GM19193 (cell line): ENCODE results near the gene WWOX.

Experiments used
- POLR2A ChIP-seq: IDR thresholded peaks from 4 replicates; pipeline ENCODE4 v1.6.1; 2011; ENCODE audit not compliant: insufficient read depth, insufficient read length; ENCODE audit errors: extremely low read depth

The WWOX gene

GRCh38 chr16:78837706-78838105 is 738.3 kb downstream of the WWOX start:
- TF ChIP-seq POLR2A, result no peak

GRCh38 chr16:78838276-78838675 is 738.8 kb downstream of the WWOX start:
- TF ChIP-seq POLR2A, result no peak

GRCh38 chr16:78842950-78843349 is 743.5 kb downstream of the WWOX start:
- TF ChIP-seq POLR2A, result no peak

GRCh38 chr16:78843978-78844377 is 744.5 kb downstream of the WWOX start:
- no peak for TF ChIP-seq POLR2A

GRCh38 chr16:78844682-78845081 is 745.2 kb downstream of the WWOX start:
- TF ChIP-seq POLR2A, result no peak

- TF ChIP-seq POLR2A, result no peak
Measured at GRCh38 chr16:78851266-78851665, 751.8 kb downstream of the WWOX start.

GRCh38 chr16:78852081-78852635 is 752.7 kb downstream of the WWOX start:
- TF ChIP-seq POLR2A, result no peak

- TF ChIP-seq POLR2A, result no peak
Measured at GRCh38 chr16:78862022-78862421, 762.6 kb downstream of the WWOX start.

GRCh38 chr16:78866521-78866920 is 767.1 kb downstream of the WWOX start:
- no peak for TF ChIP-seq POLR2A

- TF ChIP-seq POLR2A, result no peak
Measured at GRCh38 chr16:78869492-78869891, 770.0 kb downstream of the WWOX start.

GRCh38 chr16:78871241-78871640 is 771.8 kb downstream of the WWOX start:
- no peak for TF ChIP-seq POLR2A

GRCh38 chr16:78876671-78877070 is 777.2 kb downstream of the WWOX start:
- TF ChIP-seq POLR2A, result no peak

- TF ChIP-seq POLR2A, result no peak
Measured at GRCh38 chr16:78877114-78877655, 777.7 kb downstream of the WWOX start.

GRCh38 chr16:78878570-78878969 is 779.1 kb downstream of the WWOX start:
- no peak for TF ChIP-seq POLR2A

- no peak for TF ChIP-seq POLR2A
Measured at GRCh38 chr16:78879011-78879410, 779.6 kb downstream of the WWOX start.

GRCh38 chr16:78882150-78882549 is 782.7 kb downstream of the WWOX start:
- no peak for TF ChIP-seq POLR2A

GRCh38 chr16:78882751-78883150 is 783.3 kb downstream of the WWOX start:
- no peak for TF ChIP-seq POLR2A

GRCh38 chr16:78884204-78884603 is 784.8 kb downstream of the WWOX start:
- no peak for TF ChIP-seq POLR2A

GRCh38 chr16:78889346-78889745 is 789.9 kb downstream of the WWOX start:
- no peak for TF ChIP-seq POLR2A
